NCI-H446 (cell line): ENCODE results near the gene POLN.

Experiments
- DNase-seq, 2 experiments: peaks; one replicate each; lab custom pipeline; 2025; lab: John Stamatoyannopoulos, UW

POLN gene

GRCh38 chr4:2083116-2083825, 158.7 kb downstream of the POLN start:
- DNase-seq: no peak

- no peak for DNase-seq
These were observed 159.3 kb downstream of the POLN start for GRCh38 chr4:2082627-2083026.

- no peak for DNase-seq
These were observed 159.8 kb downstream of the POLN start for GRCh38 chr4:2082118-2082517.

- DNase-seq: no peak
These were observed 160.4 kb downstream of the POLN start for GRCh38 chr4:2081540-2081939.

GRCh38 chr4:2080429-2081300, 161.3 kb downstream of the POLN start:
- DNase-seq: no peak

- DNase-seq: no peak
These were observed 162.0 kb downstream of the POLN start for GRCh38 chr4:2079926-2080325.

GRCh38 chr4:2079006-2079405, 162.9 kb downstream of the POLN start:
- no peak for DNase-seq

GRCh38 chr4:2078584-2078983, 163.3 kb downstream of the POLN start:
- DNase-seq: no peak

- no peak for DNase-seq
These were observed 164.1 kb downstream of the POLN start for GRCh38 chr4:2077537-2078460.

GRCh38 chr4:2076908-2077536, 164.9 kb downstream of the POLN start:
- no peak for DNase-seq

GRCh38 chr4:2075987-2076907, 165.7 kb downstream of the POLN start:
- DNase-seq: no peak

GRCh38 chr4:2075171-2075986, 166.5 kb downstream of the POLN start:
- no peak for DNase-seq

- no peak for DNase-seq
These were observed 167.3 kb downstream of the POLN start for GRCh38 chr4:2074588-2074987.

GRCh38 chr4:2073808-2074481, 168.0 kb downstream of the POLN start:
- DNase-seq: no peak

GRCh38 chr4:2072971-2073807, 168.7 kb downstream of the POLN start:
- no peak for DNase-seq

- no peak for DNase-seq
These were observed 169.7 kb downstream of the POLN start for GRCh38 chr4:2071912-2072867.

- no peak for DNase-seq
These were observed 170.5 kb downstream of the POLN start for GRCh38 chr4:2071252-2071911.
